Effector memory CD4-positive, alpha-beta T cell (primary cell): ENCODE data around the gene AHRR.

ENCODE experiments used
- DNase-seq, 3 donors: peaks; one replicate each; pipeline ENCODE4 v3.0.0-alpha.2; 2020
- H3K27ac ChIP-seq: 2 replicates; pipeline ENCODE4 v1.7.0; 2013; ENCODE audit warnings: mild to moderate bottlenecking, low read length, moderate library complexity; ENCODE audit not compliant: insufficient read depth, poor library complexity, severe bottlenecking
- H3K27me3 ChIP-seq: replicated peaks from 2 replicates; pipeline ENCODE4 v1.7.0; 2013; ENCODE audit warnings: mild to moderate bottlenecking, low read length; ENCODE audit not compliant: insufficient read depth, control insufficient read depth, poor library complexity, severe bottlenecking
- H3K36me3 ChIP-seq: 2 replicates; pipeline ENCODE4 v1.7.0; 2013; ENCODE audit warnings: mild to moderate bottlenecking, low read length, moderate library complexity; ENCODE audit not compliant: control insufficient read depth, insufficient read depth
- H3K4me1 ChIP-seq: 2 replicates; pipeline ENCODE4 v1.7.0; 2013; ENCODE audit warnings: low read length, mild to moderate bottlenecking; ENCODE audit not compliant: control insufficient read depth, insufficient read depth, poor library complexity, severe bottlenecking
- H3K4me3 ChIP-seq: 2 replicates; pipeline ENCODE4 v1.7.0; 2013; ENCODE audit warnings: low read length, low read depth, mild to moderate bottlenecking; ENCODE audit not compliant: insufficient read depth, poor library complexity, severe bottlenecking
- H3K9me3 ChIP-seq: 2 replicates; pipeline ENCODE4 v1.7.0; 2013; ENCODE audit warnings: mild to moderate bottlenecking, low read length, moderate library complexity; ENCODE audit not compliant: control insufficient read depth

Gene AHRR

GRCh38 chr5:372556-372995 lies 51.1 kb downstream of the AHRR start:
- DNase-seq: no peak
- H3K36me3 ChIP-seq: no peaks in the 10 kb centered on the region
- H3K27ac ChIP-seq: no peak overlapping the region
- H3K27me3 ChIP-seq: peaks cover 12% of the 10 kb centered on the region
- no peak overlapping the region for H3K4me3 ChIP-seq
- H3K9me3 ChIP-seq: no peaks in the 10 kb centered on the region
- peaks cover 7% of the 10 kb centered on the region for H3K4me1 ChIP-seq

DNA sequence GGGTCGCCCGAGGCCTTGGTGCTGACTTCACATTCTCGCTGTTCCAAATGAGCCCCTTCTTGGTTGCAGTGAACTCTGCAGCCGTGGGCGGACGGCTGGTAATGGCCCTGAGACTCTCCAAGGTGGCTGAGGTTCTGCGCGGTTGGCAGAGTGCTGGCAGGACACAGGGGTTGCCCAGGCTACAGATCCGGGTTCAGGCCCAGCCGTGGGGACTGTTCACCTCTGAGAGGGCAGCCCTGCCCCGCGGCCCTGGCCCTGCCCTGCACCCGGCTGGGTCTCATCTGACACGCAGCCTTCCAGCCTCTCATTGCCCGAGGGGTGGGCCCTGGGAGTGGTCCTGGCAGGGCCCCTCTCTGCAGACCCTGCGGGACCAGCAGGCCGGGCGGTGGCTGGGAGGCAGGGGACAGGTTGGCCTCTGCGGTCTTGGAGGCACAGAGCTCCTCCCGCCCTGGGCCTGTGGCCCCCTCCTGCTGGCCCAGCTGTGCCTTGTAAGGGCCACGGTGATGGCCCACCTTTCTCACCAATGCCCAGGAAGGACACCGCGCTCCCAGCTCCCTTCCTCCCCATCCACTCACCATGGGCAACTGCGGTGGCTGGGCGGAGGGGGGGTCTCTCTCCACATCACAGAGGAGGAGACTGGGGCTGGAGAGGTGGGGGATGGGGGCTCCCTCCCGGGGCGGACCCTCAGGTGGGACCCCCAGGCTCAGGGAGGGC lies 51.6 kb downstream of the AHRR start:
- no peak for DNase-seq
- H3K27ac ChIP-seq: no peak overlapping the region
- H3K4me3 ChIP-seq: no peak overlapping the region
- peaks cover 7% of the 10 kb centered on the region for H3K4me1 ChIP-seq
- peaks cover 12% of the 10 kb centered on the region for H3K27me3 ChIP-seq
- no peaks in the 10 kb centered on the region for H3K36me3 ChIP-seq
- no peaks in the 10 kb centered on the region for H3K9me3 ChIP-seq

- Histone ChIP-seq H3K9me3 (no peaks in the 10 kb centered on the region), H3K36me3 (no peaks in the 10 kb centered on the region), H3K4me3 (no peak overlapping the region), H3K27ac (no peak overlapping the region), H3K4me1 (peaks cover 2% of the 10 kb centered on the region), H3K27me3 (peaks cover 12% of the 10 kb centered on the region)
- peak in 1 of 3 donors; percentile 18 for DNase-seq
These were observed 52.4 kb downstream of the AHRR start for GRCh38 chr5:373710-374602.

- Histone ChIP-seq H3K9me3 (no peaks in the 10 kb centered on the region), H3K4me3 (no peak overlapping the region), H3K36me3 (no peaks in the 10 kb centered on the region), H3K27me3 (peaks cover 12% of the 10 kb centered on the region), H3K27ac (no peak overlapping the region), H3K4me1 (peaks cover 2% of the 10 kb centered on the region)
- no peak for DNase-seq
These were observed 53.3 kb downstream of the AHRR start for GRCh38 chr5:374631-375335.

- no peak for DNase-seq
- peaks cover 2% of the 10 kb centered on the region for H3K4me1 ChIP-seq
- H3K27me3 ChIP-seq: peaks cover 12% of the 10 kb centered on the region
- no peaks in the 10 kb centered on the region for H3K36me3 ChIP-seq
- no peak overlapping the region for H3K27ac ChIP-seq
- H3K4me3 ChIP-seq: no peak overlapping the region
- no peaks in the 10 kb centered on the region for H3K9me3 ChIP-seq
These were observed 53.9 kb downstream of the AHRR start for GRCh38 chr5:375336-375920.

- H3K27me3 ChIP-seq: peaks cover 12% of the 10 kb centered on the region
These were observed 54.6 kb downstream of the AHRR start for GRCh38 chr5:375921-376798.

DNA sequence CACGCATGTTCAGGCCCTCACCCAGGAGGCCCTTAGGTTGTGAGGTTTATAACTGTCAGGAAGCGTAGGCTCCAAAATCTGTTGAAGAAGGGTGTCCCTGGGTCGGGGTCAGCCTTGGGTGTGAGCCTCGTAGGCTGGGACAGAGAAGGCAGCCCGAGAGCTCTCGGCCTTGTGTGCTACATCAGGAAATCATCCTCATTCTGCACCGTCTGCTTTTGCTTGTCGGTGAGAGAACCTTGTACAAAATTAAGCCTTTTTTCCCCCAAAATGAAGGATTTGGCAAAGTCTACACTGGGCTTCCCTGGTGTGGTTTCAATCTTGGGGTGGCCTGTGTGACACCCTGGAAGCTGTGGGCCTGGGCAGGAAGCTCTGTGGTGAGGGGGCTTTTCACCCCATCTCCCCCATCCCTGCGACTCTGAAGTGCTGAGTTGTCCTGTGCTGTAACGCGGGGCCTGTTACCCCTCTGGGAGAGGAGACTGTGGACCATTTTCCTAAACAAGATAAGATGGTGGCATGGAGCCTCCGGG lies 55.3 kb downstream of the AHRR start:
- no peak for DNase-seq
- H3K27ac ChIP-seq: no peak overlapping the region
- H3K27me3 ChIP-seq: peaks cover 12% of the 10 kb centered on the region
- no peak overlapping the region for H3K4me3 ChIP-seq
- H3K36me3 ChIP-seq: no peaks in the 10 kb centered on the region
- peaks cover 2% of the 10 kb centered on the region for H3K4me1 ChIP-seq
- no peaks in the 10 kb centered on the region for H3K9me3 ChIP-seq

More at GRCh38 chr5:375921-376798, 54.6 kb downstream of the AHRR start:
- peaks cover 2% of the 10 kb centered on the region for H3K4me1 ChIP-seq
- H3K9me3 ChIP-seq: no peaks in the 10 kb centered on the region
- H3K36me3 ChIP-seq: no peaks in the 10 kb centered on the region
- H3K27ac ChIP-seq: no peak overlapping the region
- no peak overlapping the region for H3K4me3 ChIP-seq
- DNase-seq: no peak

GRCh38 chr5:377326-377981 lies 55.9 kb downstream of the AHRR start:
- Histone ChIP-seq H3K9me3 (no peaks in the 10 kb centered on the region), H3K36me3 (no peaks in the 10 kb centered on the region), H3K4me3 (no peak overlapping the region), H3K27ac (no peak overlapping the region), H3K4me1 (peaks cover 2% of the 10 kb centered on the region), H3K27me3 (peaks cover 11% of the 10 kb centered on the region)
- no peak for DNase-seq
